ENCODE results near the gene MS4A5. TPM values are rescaled to one million over a fixed set of nuclear protein-coding genes. Genes with fewer than 3 reads are reported as not detected.

Gene MS4A5
- total RNA-seq, 1 experiment from 2014 or later, result not detected

GRCh38 chr11:60420015-60420414 lies 9.4 kb upstream of the MS4A5 start:
- Histone ChIP-seq H3K4ac (ENCODE audit: low read depth, low read length) (no peak overlapping the region), H3K18ac (ENCODE audit: insufficient read length, low read depth, low read length) (no peak overlapping the region), H3K27me3 (ENCODE audit: insufficient read depth, low read length) (no peaks in the 10 kb centered on the region), H3K23ac (ENCODE audit: insufficient read length, low read depth, low read length) (no peak overlapping the region), H3K4me2 (ENCODE audit: insufficient read depth, insufficient read length, low read length) (no peak overlapping the region), H4K5ac (ENCODE audit: insufficient read length, low read depth, low read length) (no peak overlapping the region), H3K23me2 (ENCODE audit: insufficient read length, low read depth, low read length, poor library complexity, severe bottlenecking) (no peaks in the 10 kb centered on the region), H2BK15ac (ENCODE audit: low read depth, low read length) (no peak overlapping the region), H2AK5ac (ENCODE audit: insufficient read length, low read length) (no peak overlapping the region), H4K91ac (ENCODE audit: insufficient read length, low read depth, low read length) (no peak overlapping the region), H4K8ac (replicated peaks; ENCODE audit: insufficient read length, low read depth, low read length) (no peak overlapping the region), H3T11ph (ENCODE audit: low read length) (no peak overlapping the region), H2BK20ac (ENCODE audit: low read depth, low read length, poor library complexity, severe bottlenecking) (no peak overlapping the region), H3K9ac (ENCODE audit: extremely low read depth, insufficient read length, low read length) (no peak overlapping the region), H3K56ac (ENCODE audit: insufficient read length, low read depth, low read length) (no peak overlapping the region), H3K79me2 (ENCODE audit: insufficient read depth, low read length) (no peaks in the 10 kb centered on the region), H2BK5ac (ENCODE audit: insufficient read length, low read length) (no peak overlapping the region), H4K20me1 (ENCODE audit: control insufficient read depth, insufficient read depth, insufficient read length) (no peaks in the 10 kb centered on the region), H2BK120ac (ENCODE audit: low read depth, low read length, poor library complexity, severe bottlenecking) (no peak overlapping the region), H2BK12ac (ENCODE audit: insufficient read length, low read depth, low read length) (no peak overlapping the region), H3K79me1 (ENCODE audit: insufficient read depth, low read depth, low read length, poor library complexity, severe bottlenecking) (no peaks in the 10 kb centered on the region), H3K4me1 (ENCODE audit: insufficient read depth, low read length) (no peaks in the 10 kb centered on the region), H3K27ac (ENCODE audit: insufficient read length, low read depth, low read length) (no peak overlapping the region), H3K14ac (ENCODE audit: insufficient read depth, low read length) (no peak overlapping the region), H2AFZ (ENCODE audit: low read length) (no peak overlapping the region), H3K9me3 (ENCODE audit: control insufficient read depth, low read depth, low read length) (no peaks in the 10 kb centered on the region)
- Mint-ChIP-seq H3K27me3 (ENCODE audit: low read depth) (peaks cover 2% of the 10 kb centered on the region), H3K4me3 (no peak overlapping the region), H3K27ac (no peak overlapping the region), H3K9me3 (peaks cover 4 to 5% of the 10 kb centered on the region in 2 experiments; a peak in 2 of 5 replicates), H3K4me1 (no peaks in the 10 kb centered on the region), H3K36me3 (ENCODE audit: insufficient read depth in 1 of 3, low read depth in 3 of 3) (no peaks in the 10 kb centered on the region; a peak in 1 of 7 replicates)
- DNase-seq, result no peak
- TF ChIP-seq CTCF (conservative IDR thresholded peaks at IDR 0.05), result no peak
- WGBS (ENCODE audit: extremely low coverage, insufficient read length, low lambda C conversion rate), result no CpG with 5 or more reads among the region's 2 CpGs

Data from H9 (cell line).